Measurements from ENCODE around the gene PRKCA. TPM values are rescaled to one million over a fixed set of nuclear protein-coding genes. Genes with fewer than 3 reads are reported as not detected.
A peak's percentile ranks its signal among the peaks of the same experiment; 100 is the strongest.

The PRKCA gene
- total and polyA plus RNA-seq, 2 experiments from 2014 or later: 6.4 to 35.4 TPM

GRCh38 chr17:66449418-66449977 lies 147.1 kb downstream of the PRKCA start:
- peak; percentile 20 for DNase-seq (ENCODE audit: low spot score)
- Histone ChIP-seq H2AFZ (no peak overlapping the region), H4K20me1 (replicated peaks; ENCODE audit: insufficient read depth) (no peaks in the 10 kb centered on the region), H3K4me1 (ENCODE audit: insufficient read depth) (peaks cover 31% of the 10 kb centered on the region), H3K27ac (ENCODE audit: low read depth) (peak overlapping the region; percentile 53; the same call in 1 of the 2 replicates), H3K4me2 (peak overlapping the region; percentile 25), H3F3A (replicated peaks; ENCODE audit: low read depth) (no peaks in the 10 kb centered on the region), H3K9me2 (ENCODE audit: insufficient read depth) (peaks cover 6% of the 10 kb centered on the region; the same call in 1 of the 2 replicates), H3K79me2 (replicated peaks; ENCODE audit: insufficient read depth) (no peaks in the 10 kb centered on the region; the same call in 1 of the 2 replicates), H3K27me3 (ENCODE audit: insufficient read depth) (no peaks in the 10 kb centered on the region), H3K36me3 (ENCODE audit: insufficient read depth) (no peaks in the 10 kb centered on the region), H3K4me3 (no peak overlapping the region)
- H3K4me3 Mint-ChIP-seq: no peak overlapping the region
- peaks cover 48% of the 10 kb centered on the region for H3K4me1 Mint-ChIP-seq
- peaks cover 7% of the 10 kb centered on the region for H3K27me3 Mint-ChIP-seq (ENCODE audit: insufficient read depth, low read depth, poor library complexity)
- peak overlapping the region; percentile 34 for H3K27ac Mint-ChIP-seq
- no peaks in the 10 kb centered on the region for H3K9me3 Mint-ChIP-seq
- TF ChIP-seq ZNF331 (CRISPR knock-in tag; IDR thresholded peaks at IDR 0.05; ENCODE audit: low read depth) (no peak), POLR2AphosphoS5 (IDR thresholded peaks at IDR 0.05; ENCODE audit: low read depth) (no peak), JUNB (IDR thresholded peaks at IDR 0.05; ENCODE audit: unreplicated experiment) (no peak), ETS1 (IDR thresholded peaks at IDR 0.05) (no peak), REST (IDR thresholded peaks at IDR 0.05; ENCODE audit: unreplicated experiment) (no peak), EZH2phosphoT487 (IDR thresholded peaks at IDR 0.05; ENCODE audit: unreplicated experiment) (no peak), NANOG (IDR thresholded peaks at IDR 0.05; ENCODE audit: borderline replicate concordance) (no peak), STAT1 (IDR thresholded peaks at IDR 0.05; ENCODE audit: unreplicated experiment) (no peak), CREB1 (CRISPR knock-in tag; IDR thresholded peaks at IDR 0.05; ENCODE audit: low read depth) (no peak), EZH2 (IDR thresholded peaks at IDR 0.05; ENCODE audit: low read depth, unreplicated experiment) (no peak), ZNF462 (CRISPR knock-in tag; IDR thresholded peaks at IDR 0.05) (no peak), CTCF (conservative IDR thresholded peaks at IDR 0.05; ENCODE audit: low read depth in 2 of 2) (no peak), ZNF114 (CRISPR knock-in tag; IDR thresholded peaks at IDR 0.05) (no peak)
- ATAC-seq: peak; percentile 58
- H3K36me3 Mint-ChIP-seq (ENCODE audit: low read depth): no peaks in the 10 kb centered on the region
